HCT116 (cell line): ENCODE results near the gene ZYG11A. TPM values are rescaled to one million over a fixed set of nuclear protein-coding genes. Genes with fewer than 3 reads are reported as not detected.

ENCODE experiments used
- ATAC-seq: fragments of 200-7000 bp; cut with Tn5 transposase; 2 replicates; pipeline ENCODE4 v1.9.1; 2020; ENCODE audit warnings: mild to moderate bottlenecking, moderate library complexity
- BruUV-seq: library from RNA; stranded (reverse); fragments of 400-500 nt; replicated peaks from 2 replicates; lab custom pipeline; 2021; lab: Mats Ljungman, UMichigan
- CTCF ChIA-PET: fragments of 300-600 bp; sonication (Branson Sonifier 250); formaldehyde crosslinking; loops from one replicate; lab custom pipeline; 2021; ENCODE audit warnings: antibody characterized with exemption; lab: Charles Lee
- POLR2A ChIA-PET: fragments of 300-600, 350-600 bp; sonication (Branson Sonifier 250); formaldehyde crosslinking; loops from one replicate; lab custom pipeline; 2021; ENCODE audit warnings: antibody characterized with exemption; lab: Charles Lee
- RAD21 ChIA-PET, 2 experiments: fragments of 300-600 bp; sonication (Branson Sonifier 250); formaldehyde crosslinking; loops; one replicate each; lab custom pipeline; 2023; ENCODE audit warnings: low total read pairs in 2 of 2; ENCODE audit not compliant: uncharacterized antibody in 2 of 2, unreplicated experiment in 2 of 2, low non-redundant PET in 1 of 2; lab: Charles Lee
- DNase-seq: peaks from one replicate; pipeline ENCODE4 v3.0.0-alpha.2; 2010; ENCODE audit warnings: low read depth, low spot score
- H2AFZ ChIP-seq: fragments of 200-600 bp; shearing (Covaris generic), sonication (generic); 2 replicates; pipeline ENCODE4 v1.6.1; 2017; ENCODE audit warnings: low read depth, mixed run types, mixed read lengths, antibody characterized with exemption, low read length; ENCODE audit not compliant: poor library complexity, severe bottlenecking
- H3K27ac ChIP-seq: 2 replicates; pipeline ENCODE4 v1.5.1; 2012; ENCODE audit warnings: low read depth, low read length
- H3K27me3 ChIP-seq: fragments of 200-600 bp; sonication (generic); 2 replicates; pipeline ENCODE4 v1.6.1; 2016; ENCODE audit warnings: mixed run types, low read length, mixed read lengths; ENCODE audit not compliant: insufficient read depth
- H3K36me3 ChIP-seq, 2 experiments: fragments of 200-500 bp in 1 of 2; fragments of 200-600 bp in 1 of 2; sonication (Bioruptor generic) in 1 of 2; sonication (generic) in 1 of 2; 2 replicates each; pipeline versions ENCODE4 v1.5.1 to v1.6.1; 2014 to 2016; ENCODE audit warnings: low read length in 2 of 2, inconsistent platforms in 1 of 2, mixed read lengths in 1 of 2, mixed run types in 1 of 2; ENCODE audit not compliant: insufficient read depth in 2 of 2, control insufficient read depth in 1 of 2
- H3K4me1 ChIP-seq, 2 experiments: fragments of 200-600 bp in 1 of 2; sonication (generic) in 1 of 2; 2 replicates each; pipeline versions ENCODE4 v1.5.1 to v1.6.1; 2012 to 2017; ENCODE audit warnings: low read length in 2 of 2, inconsistent platforms in 1 of 2, mild to moderate bottlenecking in 1 of 2, mixed read lengths in 1 of 2, mixed run types in 1 of 2, moderate library complexity in 1 of 2; ENCODE audit not compliant: insufficient read depth in 2 of 2, control insufficient read depth in 1 of 2
- H3K4me2 ChIP-seq: fragments of 200-600 bp; sonication (generic); 2 replicates; pipeline ENCODE4 v1.6.1; 2017; ENCODE audit warnings: mixed run types, low read length, mixed read lengths
- H3K4me3 ChIP-seq, 2 experiments: fragments of 200-600 bp in 1 of 2; sonication (generic) in 1 of 2; replicated peaks in 1 of 2; 2 replicates each; pipeline ENCODE4 v1.5.1; 2011 to 2016; ENCODE audit warnings: low read length in 2 of 2, control low read depth in 1 of 2, low read depth in 1 of 2, mild to moderate bottlenecking in 1 of 2, mixed read lengths in 1 of 2, mixed run types in 1 of 2
- H3K79me2 ChIP-seq: fragments of 200-600 bp; sonication (generic); 2 replicates; pipeline ENCODE4 v1.6.1; 2017; ENCODE audit warnings: mild to moderate bottlenecking, mixed run types, low read length, moderate library complexity, mixed read lengths; ENCODE audit not compliant: insufficient read depth
- H3K9ac ChIP-seq: fragments of 200-600 bp; sonication (generic); 2 replicates; pipeline ENCODE4 v1.6.1; 2016; ENCODE audit warnings: low read length, mixed read lengths
- H3K9me2 ChIP-seq: fragments of 200-600 bp; sonication (generic), shearing (Covaris generic); 2 replicates; pipeline ENCODE4 v1.6.1; 2017; ENCODE audit warnings: mixed run types, mild to moderate bottlenecking, moderate library complexity; ENCODE audit not compliant: insufficient read depth
- H3K9me3 ChIP-seq, 2 experiments: fragments of 200-500 bp in 1 of 2; fragments of 200-600 bp in 1 of 2; sonication (Bioruptor generic) in 1 of 2; sonication (generic) in 1 of 2; 2 replicates each; pipeline ENCODE4 v1.6.1; 2014 to 2017; ENCODE audit warnings: low read length in 2 of 2, mixed read lengths in 2 of 2, inconsistent platforms in 1 of 2, low read depth in 1 of 2, mild to moderate bottlenecking in 1 of 2, mixed run types in 1 of 2, moderate library complexity in 1 of 2; ENCODE audit not compliant: control insufficient read depth in 1 of 2, insufficient read depth in 1 of 2
- H4K20me1 ChIP-seq: fragments of 200-600 bp; sonication (generic), shearing (Covaris generic); 2 replicates; pipeline ENCODE4 v1.6.1; 2017; ENCODE audit warnings: mixed run types, mild to moderate bottlenecking, moderate library complexity; ENCODE audit not compliant: insufficient read depth
- ELF1 ChIP-seq: IDR thresholded peaks from 2 replicates; pipeline ENCODE4 v1.6.1; 2012; ENCODE audit warnings: low read depth, borderline replicate concordance
- POLR2AphosphoS5 ChIP-seq: IDR thresholded peaks from 2 replicates; pipeline ENCODE4 v1.6.1; 2011; ENCODE audit warnings: mild to moderate bottlenecking, low read depth, low read length, moderate library complexity
- RAD21 ChIP-seq: IDR thresholded peaks from 2 replicates; pipeline ENCODE4 v1.6.1; 2012; ENCODE audit warnings: low read depth, mild to moderate bottlenecking
- SP1 ChIP-seq: IDR thresholded peaks from 2 replicates; pipeline ENCODE4 v1.6.1; 2012; ENCODE audit warnings: low read depth
- SRF ChIP-seq: IDR thresholded peaks from 2 replicates; pipeline ENCODE4 v1.6.1; 2012; ENCODE audit warnings: low read depth
- ZFX ChIP-seq: fragments of 450-650 bp; IDR thresholded peaks from 2 replicates; pipeline ENCODE4 v1.6.1; 2017
- ZNF274 ChIP-seq: fragments of 200-500 bp; sonication (Bioruptor generic); IDR thresholded peaks from 2 replicates; pipeline ENCODE4 v1.6.1; 2014; ENCODE audit warnings: mild to moderate bottlenecking, low read depth, low read length, inconsistent platforms
- intact Hi-C: fragments of 100-400 bp; cut with micrococcal nuclease; formaldehyde crosslinking; loops from 2 replicates; pipeline ENCODE4 v1.10.0; 2022
- total RNA-seq: library from RNA; stranded (reverse); gene quantifications from one replicate; pipeline ENCODE4 v1.2.1, GENCODE V29; 2021; ENCODE audit not compliant: unreplicated experiment
- TF ChIP-seq, protein P1 (sequence below): IDR thresholded peaks from 2 replicates; pipeline ENCODE4 v1.6.1; 2012

ZYG11A gene
- total RNA-seq, 1 experiment from 2014 or later, result 0.05 TPM

DNA sequence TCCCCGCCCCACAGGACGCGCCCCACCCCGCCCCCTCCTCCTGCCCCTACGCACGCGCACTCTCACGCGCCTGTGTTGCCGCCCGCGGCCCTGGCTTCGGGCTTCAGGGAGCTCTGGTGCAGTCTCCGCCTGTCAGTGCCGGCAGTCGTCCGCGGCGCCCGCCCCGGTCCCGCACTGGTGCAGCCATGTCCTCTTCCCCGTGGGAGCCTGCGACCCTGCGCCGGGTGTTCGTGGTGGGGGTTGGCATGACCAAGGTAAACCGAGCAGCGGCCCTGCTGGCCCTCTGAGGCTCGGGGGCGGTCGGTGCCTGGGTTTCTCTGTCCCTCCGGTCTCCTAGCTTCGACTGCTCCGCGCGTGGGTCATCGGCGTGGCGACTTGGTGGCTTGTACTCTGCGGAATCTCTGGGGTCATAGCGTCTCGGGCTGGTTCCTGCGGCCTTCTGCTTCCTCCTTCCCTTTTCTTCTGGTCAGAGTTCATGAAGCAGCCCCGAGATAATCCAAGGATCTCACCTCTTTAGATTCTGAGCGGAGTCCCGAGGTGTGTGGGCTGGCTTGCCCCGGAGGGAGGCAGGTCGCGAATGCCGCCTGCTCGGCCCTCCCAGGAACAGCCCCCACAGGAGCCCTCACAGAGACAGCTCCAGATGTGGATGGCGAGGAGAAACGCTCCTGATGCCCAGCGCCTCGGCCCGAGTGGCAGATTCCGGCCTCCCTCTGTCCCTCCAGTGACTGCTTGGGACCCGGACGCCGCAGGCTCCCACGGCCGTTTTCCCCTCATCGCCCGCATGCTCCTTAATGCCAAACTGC is 84.9 kb downstream of the ZYG11A start, which contains the start of gene SCP2:
Gene SCP2, plus strand, starts transcription at position 65 of the 803 bp plus-strand sequence. Its CDS starts 121 bp downstream, at position 186.
- Histone ChIP-seq H3K27me3 (no peaks in the 10 kb centered on the region), H3K4me3 (peak within 1 kb of the TSS; percentile 54 to 61), H3K36me3 (no peaks in the 10 kb centered on the region), H3K27ac (peak within 1 kb of the TSS; percentile 31; the same call in 1 of the 2 replicates), H3K9ac (peak within 1 kb of the TSS; percentile 67), H3K79me2 (no peaks in the 10 kb centered on the region), H3K9me2 (no peaks in the 10 kb centered on the region), H3K4me1 (peaks cover 0 to 17% of the 10 kb centered on the region in 2 experiments; a peak in 3 of 4 replicates), H3K4me2 (peak within 1 kb of the TSS; percentile 78), H2AFZ (no peak within 1 kb of the TSS), H3K9me3 (no peaks in the 10 kb centered on the region), H4K20me1 (no peaks in the 10 kb centered on the region)
- ATAC-seq (peak; percentile 90), DNase-seq (peak; percentile 8)
- ChIA-PET POLR2A (no interaction called here), RAD21 (no interaction called here), CTCF (no interaction called here)
- TF ChIP-seq SP1 (no peak), ZFX (peak; percentile 48), POLR2AphosphoS5 (peak; percentile 53; the same call in 1 of the 2 replicates), ELF1 (no peak)
- TF ChIP-seq, protein P1, sequence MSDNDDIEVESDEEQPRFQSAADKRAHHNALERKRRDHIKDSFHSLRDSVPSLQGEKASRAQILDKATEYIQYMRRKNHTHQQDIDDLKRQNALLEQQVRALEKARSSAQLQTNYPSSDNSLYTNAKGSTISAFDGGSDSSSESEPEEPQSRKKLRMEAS, result 0 out of 2 replicates have a peak, but pooled peaks have one; percentile 9
- TSS peak; percentile 57 for BruUV-seq
- intact Hi-C loops, result no loop called here

DNA sequence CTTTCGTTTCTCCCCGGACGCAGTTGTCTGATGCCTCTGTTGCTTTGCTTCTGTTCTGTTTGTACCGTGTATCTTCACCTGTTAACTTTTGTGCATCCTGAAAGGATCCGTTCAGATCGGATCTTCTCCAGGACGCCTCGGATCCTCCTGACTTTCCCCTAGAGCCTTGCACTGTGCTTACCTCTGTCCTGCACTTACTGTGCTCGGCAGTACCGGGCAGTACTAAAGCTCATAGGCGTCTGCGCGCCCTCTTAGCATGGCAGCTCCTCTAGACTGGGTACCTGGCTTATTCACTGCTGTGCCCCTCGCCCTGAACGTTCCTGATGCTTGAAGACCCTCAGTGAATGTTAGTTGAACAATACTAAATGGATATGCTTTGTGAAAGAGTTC is 85.5 kb downstream of the ZYG11A start:
- H3K4me3 ChIP-seq, result peak overlapping the region; percentile 54 to 61
- H3K9me3 ChIP-seq, result no peaks in the 10 kb centered on the region
- ChIA-PET CTCF (no interaction called here), RAD21 (no interaction called here), POLR2A (no interaction called here)
- H3K27ac ChIP-seq, result peak overlapping the region; percentile 31; the same call in 1 of the 2 replicates
- no peaks in the 10 kb centered on the region for H4K20me1 ChIP-seq
- TF ChIP-seq ZNF274 (no peak), SP1 (no peak), RAD21 (no peak), SRF (no peak)
- peak overlapping the region; percentile 67 for H3K9ac ChIP-seq
- H3K79me2 ChIP-seq, result no peaks in the 10 kb centered on the region
- no peak overlapping the region for H2AFZ ChIP-seq
- no peaks in the 10 kb centered on the region for H3K9me2 ChIP-seq
- H3K27me3 ChIP-seq, result no peaks in the 10 kb centered on the region
- DNase-seq, result no peak
- H3K36me3 ChIP-seq, result no peaks in the 10 kb centered on the region
- intact Hi-C loops, result no loop called here
- no TSS peak for BruUV-seq
- H3K4me2 ChIP-seq, result peak overlapping the region; percentile 78
- no peak for ATAC-seq
- H3K4me1 ChIP-seq, result peaks cover 0 to 12% of the 10 kb centered on the region in 2 experiments; a peak in 1 of 4 replicates
